PC-3 (cell line): ENCODE results near the gene TRAF3. TPM values are rescaled to one million over a fixed set of nuclear protein-coding genes. Genes with fewer than 3 reads are reported as not detected.

Experiments
- ATAC-seq: fragments of 200-7000 bp; cut with Tn5 transposase; 2 replicates; pipeline ENCODE4 v1.9.1; 2020; ENCODE audit warnings: mild to moderate bottlenecking, moderate library complexity
- BruUV-seq: library from RNA; stranded (reverse); fragments of 400-500 nt; replicated peaks from 2 replicates; lab custom pipeline; 2021; lab: Mats Ljungman, UMichigan
- CTCF ChIA-PET: fragments of 300-600 bp; sonication (Branson Sonifier 250); formaldehyde crosslinking; loops from one replicate; lab custom pipeline; 2022; ENCODE audit warnings: antibody characterized with exemption; lab: Charles Lee
- POLR2A ChIA-PET: fragments of 300-600 bp; sonication (Branson Sonifier 250); formaldehyde crosslinking; loops from one replicate; lab custom pipeline; 2022; ENCODE audit warnings: antibody characterized with exemption; ENCODE audit not compliant: unreplicated experiment; lab: Charles Lee
- DNase-seq: peaks from one replicate; pipeline ENCODE4 v3.0.0-alpha.2; 2015
- H2AFZ ChIP-seq: fragments of 300-600 bp; sonication (generic); 2 replicates; pipeline ENCODE4 v1.6.0; 2016; ENCODE audit warnings: antibody characterized with exemption, low read length
- H3F3A ChIP-seq: fragments of 300-600 bp; sonication (generic); one replicate; pipeline ENCODE4 v1.6.0; 2017; ENCODE audit warnings: antibody characterized with exemption, low read length, control low read depth, mild to moderate bottlenecking; ENCODE audit not compliant: unreplicated experiment
- H3K27ac ChIP-seq: fragments of 300-600 bp; sonication (generic); 2 replicates; pipeline ENCODE4 v1.5.1; 2016; ENCODE audit warnings: mild to moderate bottlenecking, low read length
- H3K27me3 ChIP-seq: fragments of 300-600 bp; sonication (generic); 2 replicates; pipeline ENCODE4 v1.6.1; 2016; ENCODE audit warnings: low read length, mixed read lengths
- H3K36me3 ChIP-seq: fragments of 300-600 bp; sonication (generic); 2 replicates; pipeline ENCODE4 v1.6.1; 2016; ENCODE audit warnings: low read depth, mixed run types, low read length, mixed read lengths
- H3K4me1 ChIP-seq: fragments of 300-600 bp; sonication (generic); 2 replicates; pipeline ENCODE4 v1.5.1; 2016; ENCODE audit warnings: low read length; ENCODE audit not compliant: insufficient read depth
- H3K4me2 ChIP-seq: fragments of 300-600 bp; sonication (generic); 2 replicates; pipeline ENCODE4 v1.6.0; 2016; ENCODE audit warnings: low read length
- H3K4me3 ChIP-seq: fragments of 300-600 bp; sonication (generic); 2 replicates; pipeline ENCODE4 v1.5.1; 2016; ENCODE audit warnings: mild to moderate bottlenecking, low read length, mixed read lengths
- H3K79me2 ChIP-seq: fragments of 300-600 bp; sonication (generic); 2 replicates; pipeline ENCODE4 v1.6.1; 2017; ENCODE audit warnings: low read length, mixed read lengths
- H3K9ac ChIP-seq: fragments of 300-600 bp; sonication (generic); 2 replicates; pipeline ENCODE4 v1.6.0; 2016; ENCODE audit warnings: mild to moderate bottlenecking, low read length
- H3K9me2 ChIP-seq: fragments of 300-600 bp; sonication (generic); replicated peaks from 2 replicates; pipeline ENCODE4 v1.6.1; 2016; ENCODE audit warnings: mixed run types, low read length, mixed read lengths
- H3K9me3 ChIP-seq: fragments of 300-600 bp; sonication (generic); 2 replicates; pipeline ENCODE4 v1.6.1; 2016; ENCODE audit warnings: low read length, mixed read lengths
- H4K20me1 ChIP-seq: fragments of 300-600 bp; sonication (generic); 2 replicates; pipeline ENCODE4 v1.6.1; 2016; ENCODE audit warnings: low read length, mixed read lengths
- EZH2 ChIP-seq: fragments of 300-600 bp; sonication (generic); IDR thresholded peaks from one replicate; pipeline ENCODE4 v1.6.1; 2017; ENCODE audit warnings: antibody characterized with exemption, mild to moderate bottlenecking, low read length; ENCODE audit not compliant: unreplicated experiment
- EZH2phosphoT487 ChIP-seq: fragments of 300-600 bp; sonication (generic); IDR thresholded peaks from 2 replicates; pipeline ENCODE4 v1.6.1; 2018; ENCODE audit warnings: mild to moderate bottlenecking, antibody characterized with exemption, low read length, borderline replicate concordance
- intact Hi-C: fragments of 100-400 bp; cut with micrococcal nuclease; formaldehyde crosslinking; loops from 2 replicates; pipeline ENCODE4 v1.9.0; 2023
- total RNA-seq: library from RNA; depleted of rRNA; stranded (reverse); fragments of >200 nt; gene quantifications from 2 replicates; pipeline ENCODE4 v1.2.3, GENCODE V29; 2014
- TF ChIP-seq, protein P1 (sequence below): fragments of 300-600 bp; sonication (generic); conservative IDR thresholded peaks from 2 replicates; pipeline ENCODE4 v1.5.1; 2017; ENCODE audit warnings: antibody characterized with exemption, low read depth, mild to moderate bottlenecking, low read length

Gene TRAF3
- total RNA-seq, 1 experiment from 2014 or later = 19.4 TPM

DNA sequence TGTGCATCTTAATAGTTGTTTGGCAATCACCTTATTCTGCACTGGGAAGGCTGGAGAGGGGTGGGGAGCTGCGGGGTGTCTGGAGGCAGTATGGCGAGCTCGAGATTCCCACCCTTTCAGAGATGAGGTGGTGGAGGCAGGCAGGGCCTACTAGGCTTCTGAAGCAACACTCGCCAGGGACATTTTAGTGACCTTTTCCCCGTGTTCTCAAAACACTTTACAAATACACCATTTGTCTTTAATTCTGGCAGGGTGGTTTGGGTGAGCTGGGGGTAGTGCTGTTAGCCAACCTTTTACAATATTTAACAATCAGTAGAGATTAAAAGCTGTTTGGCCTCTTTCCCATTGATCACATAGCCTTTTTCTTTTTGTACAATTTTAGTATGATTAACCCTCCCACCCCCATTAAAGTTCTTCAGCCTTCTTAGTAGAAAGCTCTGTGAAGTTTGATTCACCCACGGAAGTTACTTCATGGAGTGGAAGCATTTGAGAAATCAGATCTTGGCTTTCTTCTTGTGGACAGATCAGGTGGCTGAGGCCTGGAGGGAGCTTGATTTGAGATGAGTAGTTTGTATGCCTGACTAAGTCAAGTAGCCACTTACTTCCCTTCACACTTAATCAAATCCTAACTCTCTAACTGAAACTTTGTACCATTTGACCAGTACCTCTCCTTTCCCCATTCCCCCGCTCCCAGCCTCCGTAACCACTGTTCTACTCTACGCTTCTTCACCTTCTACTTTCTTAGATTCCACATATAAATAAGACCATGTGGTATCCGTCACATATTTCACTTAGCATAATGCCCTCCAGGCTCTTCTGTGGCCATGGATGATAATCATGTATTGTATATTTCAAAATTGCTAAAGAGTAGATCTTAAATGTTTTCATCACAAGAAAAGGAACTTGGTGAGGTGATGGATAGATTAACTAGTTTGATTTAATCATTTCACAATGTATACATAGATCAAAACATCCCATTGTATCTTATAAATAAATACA is 41.0 kb downstream of the TRAF3 start:
- no peaks in the 10 kb centered on the region for H3F3A ChIP-seq
- no TSS peak for BruUV-seq
- ATAC-seq (no peak), DNase-seq (no peak)
- H3K79me2 ChIP-seq = peaks cover 88% of the 10 kb centered on the region
- no peak overlapping the region for H3K27ac ChIP-seq
- no peaks in the 10 kb centered on the region for H3K36me3 ChIP-seq
- H3K9me2 ChIP-seq = no peaks in the 10 kb centered on the region
- H3K27me3 ChIP-seq = no peaks in the 10 kb centered on the region
- ChIA-PET POLR2A (no interaction called here), CTCF (no interaction called here)
- no peak overlapping the region for H2AFZ ChIP-seq
- no peak overlapping the region for H3K4me2 ChIP-seq
- no peaks in the 10 kb centered on the region for H4K20me1 ChIP-seq
- peaks cover 6% of the 10 kb centered on the region; the same call in 1 of the 2 replicates for H3K4me1 ChIP-seq
- no peak overlapping the region for H3K9ac ChIP-seq
- H3K9me3 ChIP-seq = no peaks in the 10 kb centered on the region
- intact Hi-C loops = no loop called here
- H3K4me3 ChIP-seq = no peak overlapping the region
- TF ChIP-seq, protein P1, sequence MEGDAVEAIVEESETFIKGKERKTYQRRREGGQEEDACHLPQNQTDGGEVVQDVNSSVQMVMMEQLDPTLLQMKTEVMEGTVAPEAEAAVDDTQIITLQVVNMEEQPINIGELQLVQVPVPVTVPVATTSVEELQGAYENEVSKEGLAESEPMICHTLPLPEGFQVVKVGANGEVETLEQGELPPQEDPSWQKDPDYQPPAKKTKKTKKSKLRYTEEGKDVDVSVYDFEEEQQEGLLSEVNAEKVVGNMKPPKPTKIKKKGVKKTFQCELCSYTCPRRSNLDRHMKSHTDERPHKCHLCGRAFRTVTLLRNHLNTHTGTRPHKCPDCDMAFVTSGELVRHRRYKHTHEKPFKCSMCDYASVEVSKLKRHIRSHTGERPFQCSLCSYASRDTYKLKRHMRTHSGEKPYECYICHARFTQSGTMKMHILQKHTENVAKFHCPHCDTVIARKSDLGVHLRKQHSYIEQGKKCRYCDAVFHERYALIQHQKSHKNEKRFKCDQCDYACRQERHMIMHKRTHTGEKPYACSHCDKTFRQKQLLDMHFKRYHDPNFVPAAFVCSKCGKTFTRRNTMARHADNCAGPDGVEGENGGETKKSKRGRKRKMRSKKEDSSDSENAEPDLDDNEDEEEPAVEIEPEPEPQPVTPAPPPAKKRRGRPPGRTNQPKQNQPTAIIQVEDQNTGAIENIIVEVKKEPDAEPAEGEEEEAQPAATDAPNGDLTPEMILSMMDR = no peak
- no peak for TF ChIP-seq EZH2phosphoT487
- no peak for TF ChIP-seq EZH2

DNA sequence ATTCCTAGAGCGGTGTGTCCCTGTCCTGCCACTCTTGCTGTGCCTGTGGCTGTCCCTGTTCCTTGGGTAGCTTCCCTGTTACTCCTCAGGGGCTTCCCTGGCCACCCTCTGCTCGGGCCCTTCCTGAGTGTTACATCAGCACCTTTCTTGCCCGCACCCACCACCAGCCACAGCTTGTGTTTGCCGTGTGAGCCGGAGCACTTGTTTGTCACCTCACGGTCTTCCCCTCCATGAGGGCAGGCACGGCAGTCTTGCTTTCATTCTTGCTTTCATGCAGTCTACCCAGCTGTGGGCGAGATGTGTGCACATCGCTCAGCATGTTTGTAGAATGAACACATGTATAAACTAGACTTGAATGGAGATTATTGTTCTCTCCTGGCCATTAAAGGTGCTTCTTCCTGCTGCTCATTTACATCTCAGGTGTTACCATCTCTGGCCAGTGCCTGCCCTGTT is 42.0 kb downstream of the TRAF3 start:
- ATAC-seq (peak; percentile 62), DNase-seq (no peak)
- Histone ChIP-seq H3K36me3 (no peaks in the 10 kb centered on the region), H3K27ac (no peak overlapping the region), H3F3A (no peaks in the 10 kb centered on the region), H4K20me1 (no peaks in the 10 kb centered on the region), H3K4me3 (no peak overlapping the region), H3K9me2 (no peaks in the 10 kb centered on the region), H3K4me1 (peaks cover 10% of the 10 kb centered on the region), H3K9ac (no peak overlapping the region), H2AFZ (no peak overlapping the region), H3K79me2 (peaks cover 90% of the 10 kb centered on the region), H3K4me2 (no peak overlapping the region), H3K27me3 (no peaks in the 10 kb centered on the region), H3K9me3 (no peaks in the 10 kb centered on the region)
- intact Hi-C loops = no loop called here
- ChIA-PET CTCF (no interaction called here), POLR2A (no interaction called here)
- TF ChIP-seq EZH2 (no peak), EZH2phosphoT487 (no peak)
- TF ChIP-seq, protein P1 = no peak
- no TSS peak for BruUV-seq
